NCI-H524 (cell line): ENCODE data around the gene BRMS1.
A peak's percentile ranks its signal among the peaks of the same experiment; 100 is the strongest.

Experiments
- DNase-seq, 2 experiments: peaks; one replicate each; lab custom pipeline; 2025; lab: John Stamatoyannopoulos, UW

Gene BRMS1

DNA sequence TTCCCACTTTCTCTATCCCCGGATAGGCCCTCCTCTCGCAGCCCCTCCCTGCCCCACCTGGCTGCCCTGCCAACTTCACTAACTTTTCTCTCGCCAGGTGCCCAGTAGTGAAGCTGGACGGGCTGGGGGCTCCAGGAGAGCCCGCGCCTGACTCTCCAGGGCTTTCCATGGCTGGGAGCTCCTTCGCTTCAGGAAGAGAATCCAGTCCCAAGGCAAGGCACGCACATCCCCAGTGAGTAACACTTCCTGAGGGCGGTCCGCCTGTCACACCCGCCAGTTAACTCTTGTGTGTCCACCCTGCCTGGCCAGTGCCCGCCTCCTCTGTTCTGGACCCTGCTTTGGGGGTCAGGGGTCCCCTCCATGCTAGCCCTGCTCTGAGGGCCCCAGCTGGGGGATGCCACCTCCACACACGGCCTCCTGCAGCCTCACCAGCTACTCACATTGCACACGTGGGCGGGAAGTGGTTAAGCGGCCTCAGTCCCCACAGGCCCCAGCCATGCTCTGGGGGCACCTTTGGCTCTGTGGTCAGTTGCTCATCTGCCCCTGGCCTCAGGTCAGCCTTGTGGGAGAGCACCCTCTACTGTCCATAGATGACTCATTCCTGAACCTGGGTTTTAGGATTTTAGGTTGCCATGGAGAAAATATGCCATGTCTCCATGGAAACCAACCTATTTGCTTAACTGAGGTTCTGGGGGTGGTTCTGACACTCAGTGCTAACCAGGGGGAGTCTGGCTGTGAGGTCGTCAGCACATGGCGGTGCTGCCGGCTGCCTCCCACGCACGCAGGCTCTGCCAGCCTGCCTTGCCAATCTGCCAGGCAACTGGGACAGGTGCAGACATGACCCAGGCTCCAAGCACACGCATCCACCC, 8.4 kb downstream of the BRMS1 start, which contains the start of gene RIN1:
RIN1 (minus strand) TSS at position 201 of the 869 bp plus-strand sequence; CDS start at position 169, 32 bp downstream.
- peak; percentile 84 to 93 for DNase-seq

DNA sequence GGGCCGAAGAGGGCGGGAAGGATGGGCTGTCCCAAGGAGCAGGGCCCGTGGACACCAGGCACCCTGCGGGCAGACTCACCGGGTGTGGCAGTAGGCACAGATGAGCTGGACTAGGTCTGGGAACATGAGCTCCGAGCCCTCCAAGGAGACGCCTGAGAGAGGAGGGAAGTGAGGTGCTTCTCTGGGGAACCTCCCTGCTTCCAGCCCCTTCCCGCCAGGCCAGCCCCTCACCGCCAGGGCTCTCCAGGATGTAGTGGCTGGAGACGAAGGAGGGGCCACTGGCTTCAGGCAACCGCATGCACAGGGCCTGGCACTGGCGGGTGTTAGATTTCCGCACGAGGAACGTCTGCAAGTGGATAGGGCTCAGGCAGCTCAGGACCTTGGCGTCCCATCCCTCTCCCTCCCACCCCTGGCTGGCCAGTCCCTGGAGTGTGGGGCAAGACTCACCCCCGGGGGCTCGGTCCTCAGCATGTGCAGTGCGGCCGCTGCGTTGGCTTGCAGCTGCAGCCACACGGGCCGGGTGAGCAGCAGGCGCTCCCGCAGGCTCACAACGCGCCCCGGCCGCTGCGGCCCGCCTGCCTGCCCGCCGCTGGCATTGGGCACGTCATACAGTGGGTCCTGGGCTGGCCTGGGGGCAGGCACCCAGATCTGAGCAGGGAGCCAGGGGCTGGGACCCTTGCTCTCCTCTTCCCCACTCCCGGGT, 9.2 kb downstream of the BRMS1 start:
- DNase-seq: no peak

DNA sequence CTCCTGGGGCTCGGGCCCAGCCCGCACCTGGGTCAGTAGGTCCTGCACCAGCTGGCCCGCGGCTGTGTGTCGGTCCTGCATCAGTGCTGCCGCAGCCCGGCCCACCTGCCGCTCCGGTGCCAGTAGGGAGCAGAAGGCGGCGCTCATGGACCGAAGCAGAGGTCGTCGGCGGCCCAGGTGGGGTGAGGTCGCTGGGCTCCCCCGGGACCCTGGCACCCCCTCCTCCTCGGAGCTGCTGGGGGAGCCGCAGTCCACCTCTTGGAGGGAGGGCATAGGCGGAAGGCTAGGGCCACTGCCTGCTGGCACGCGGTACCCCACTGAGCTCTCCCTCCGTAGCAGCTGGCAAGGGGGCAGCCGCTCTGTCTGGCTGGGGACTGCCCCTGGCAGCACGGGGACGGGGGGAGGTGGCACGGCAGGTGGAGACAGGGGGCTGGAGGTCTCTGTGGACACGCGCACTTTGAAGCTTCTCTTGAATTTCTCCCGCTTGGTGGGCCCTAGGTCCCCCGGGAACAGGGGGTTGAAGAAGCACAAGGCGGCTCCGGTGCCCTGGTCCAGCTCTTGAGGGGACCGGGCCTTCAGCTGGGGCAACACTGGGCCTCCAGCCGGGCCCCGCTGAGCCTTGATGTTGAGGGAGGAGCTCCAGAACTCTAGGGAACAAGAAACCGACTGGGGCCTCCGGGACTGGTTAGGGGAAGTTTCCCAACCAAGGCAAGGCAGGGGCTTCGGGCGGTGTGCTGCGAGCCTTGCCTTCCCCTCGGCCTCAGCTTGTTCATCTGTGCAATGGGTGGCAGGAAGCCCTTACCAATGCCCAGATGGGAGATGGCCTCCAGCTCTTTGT, 10.1 kb downstream of the BRMS1 start:
- DNase-seq: peak; percentile 39 to 60

DNA sequence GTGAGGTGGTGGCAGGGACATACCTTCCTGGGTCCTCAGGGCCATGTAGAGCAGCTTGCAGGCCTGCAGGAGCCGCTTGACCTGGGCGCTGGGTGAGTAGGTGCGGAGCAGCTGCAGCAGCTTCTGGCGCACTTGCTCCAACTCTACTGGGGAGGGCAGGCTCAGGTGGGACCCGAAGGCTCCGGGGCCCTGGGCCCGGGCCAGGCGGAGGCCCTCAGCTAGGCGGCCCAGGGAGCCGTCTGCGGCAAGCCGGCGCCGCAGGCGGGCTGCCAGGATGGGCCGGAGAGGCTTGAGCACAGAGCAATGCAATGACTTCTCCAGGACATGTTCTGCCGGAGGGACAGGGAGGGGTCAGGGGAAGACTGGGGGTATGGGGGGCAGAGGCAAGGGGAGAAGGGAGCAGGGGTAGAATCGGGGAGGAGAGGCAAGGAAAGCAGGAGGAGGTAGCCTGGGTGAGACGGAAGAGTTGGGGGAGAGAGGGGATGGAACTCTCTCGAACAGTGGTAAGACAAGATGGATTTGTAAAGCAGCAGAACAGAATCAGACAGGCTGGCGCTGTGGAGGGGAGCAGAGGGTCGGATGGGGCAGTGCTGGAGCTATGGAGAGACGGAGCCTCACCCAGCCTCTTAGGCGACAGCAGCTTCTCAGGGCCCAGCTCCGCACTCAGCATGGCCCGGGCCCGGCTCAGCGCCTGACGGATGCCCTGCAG, 10.9 kb downstream of the BRMS1 start:
- DNase-seq: no peak

DNA sequence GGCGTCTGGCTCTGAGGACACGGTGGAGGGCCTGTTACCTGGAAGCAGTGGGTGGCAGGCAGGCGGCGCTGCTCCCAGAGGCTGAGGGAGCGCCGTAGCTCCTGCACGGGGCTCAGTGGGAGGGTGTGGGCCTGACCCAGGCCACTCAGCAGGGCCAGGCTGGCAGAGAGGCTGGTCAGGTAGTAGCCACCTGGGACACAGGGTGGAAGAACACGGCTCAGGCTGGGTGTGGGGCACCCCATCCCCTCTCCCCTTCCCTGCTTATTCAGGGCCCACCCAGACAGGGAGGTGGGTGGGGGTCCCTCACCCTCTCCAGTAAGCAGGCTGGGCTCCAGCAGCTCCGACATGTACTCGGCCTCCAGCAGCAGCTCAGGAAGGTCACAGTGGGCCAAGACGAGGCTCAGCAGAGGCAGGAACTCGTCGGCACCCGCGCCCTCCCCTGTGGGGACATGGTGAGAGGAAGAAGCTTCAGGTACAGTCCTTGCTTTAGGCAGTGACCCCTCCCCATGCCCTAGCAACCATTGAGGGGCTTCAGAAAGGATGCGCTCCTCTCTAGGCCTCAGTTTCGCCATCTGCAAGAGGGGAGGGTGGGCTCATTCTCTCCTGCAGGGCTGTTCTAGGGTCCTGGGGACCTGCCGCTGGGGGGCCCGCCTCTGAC, 11.6 kb downstream of the BRMS1 start:
- DNase-seq: no peak

DNA sequence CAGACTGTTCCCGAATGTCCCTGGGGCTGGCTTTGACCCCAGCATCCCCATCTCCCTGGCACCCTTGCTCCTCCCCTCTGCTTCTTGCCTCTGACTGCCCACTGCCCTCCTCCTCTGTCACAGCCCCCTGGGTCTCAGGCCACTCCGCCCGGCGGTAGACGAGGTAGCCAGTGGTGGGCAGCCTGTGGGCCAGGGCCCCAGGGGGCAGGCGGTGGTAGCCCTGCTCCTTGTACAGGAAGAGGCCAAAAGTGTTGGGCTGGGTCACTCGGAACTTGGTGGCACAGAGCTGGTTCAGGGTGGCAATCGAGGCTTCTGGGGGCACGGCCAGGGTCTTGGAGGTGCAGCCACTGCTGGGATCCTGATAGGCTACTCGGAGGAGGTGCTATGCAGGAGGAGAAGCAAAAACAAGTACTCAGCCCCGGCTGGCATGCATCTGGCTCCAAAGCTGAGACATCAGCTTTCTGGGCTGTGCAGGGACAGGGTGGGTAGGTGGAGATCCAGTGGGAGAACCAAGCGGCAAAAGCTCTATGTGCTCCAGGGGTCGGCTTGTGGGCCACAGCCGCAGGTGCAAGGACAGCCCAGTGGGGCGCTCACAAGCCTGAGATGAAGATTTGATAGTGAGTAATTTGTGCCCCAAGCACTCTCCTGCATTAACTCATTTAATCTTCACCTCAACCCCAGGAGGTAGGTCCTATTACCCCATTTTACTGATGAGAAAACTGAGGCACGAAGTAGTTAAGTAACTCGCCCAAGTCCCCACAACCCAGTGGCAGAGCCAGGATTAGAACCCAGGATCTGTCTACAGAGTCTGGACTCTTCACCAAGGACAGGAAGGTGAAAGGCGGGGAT, 12.3 kb downstream of the BRMS1 start:
- DNase-seq: no peak

DNA sequence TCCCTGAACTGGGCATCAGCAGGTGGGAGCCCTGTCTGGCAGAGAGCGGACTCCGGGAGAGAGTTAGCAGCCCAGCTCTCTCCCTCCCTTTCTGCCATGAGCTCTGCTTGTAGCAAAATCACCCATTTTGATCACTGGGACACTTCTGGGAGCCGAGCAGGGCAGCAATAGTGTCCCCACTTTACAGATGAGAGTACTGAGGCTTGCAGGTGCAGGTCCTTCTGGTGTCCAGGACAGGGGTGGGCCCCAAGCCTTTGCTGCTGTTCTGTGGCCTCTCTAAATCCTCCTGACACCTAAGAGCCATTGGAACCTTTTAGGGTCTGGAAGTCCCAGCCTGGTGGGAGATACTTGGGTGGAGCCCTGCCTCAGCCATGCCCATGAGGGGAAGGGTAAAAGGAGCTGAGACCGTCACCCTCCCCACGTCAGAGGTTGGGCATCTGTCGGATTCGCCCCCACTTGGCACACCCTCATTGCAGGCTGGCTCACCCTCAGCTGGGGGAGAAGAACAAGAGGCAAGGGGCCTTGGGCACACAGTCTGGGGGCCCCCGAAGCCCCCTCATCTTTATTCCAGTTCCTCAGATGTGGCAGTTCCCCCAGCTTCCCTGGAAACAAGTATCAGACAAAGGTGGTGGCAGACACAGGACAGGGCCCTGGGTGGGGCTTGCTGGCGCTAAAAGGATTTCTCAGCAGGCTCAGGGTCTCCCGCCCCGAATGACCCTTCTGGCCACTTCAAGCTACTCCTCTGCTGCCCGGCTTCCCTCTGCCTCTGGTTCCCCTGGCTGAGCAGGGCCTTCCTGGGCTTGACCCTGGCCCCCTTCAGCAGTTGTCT, 13.1 kb downstream of the BRMS1 start:
- DNase-seq: no peak

DNA sequence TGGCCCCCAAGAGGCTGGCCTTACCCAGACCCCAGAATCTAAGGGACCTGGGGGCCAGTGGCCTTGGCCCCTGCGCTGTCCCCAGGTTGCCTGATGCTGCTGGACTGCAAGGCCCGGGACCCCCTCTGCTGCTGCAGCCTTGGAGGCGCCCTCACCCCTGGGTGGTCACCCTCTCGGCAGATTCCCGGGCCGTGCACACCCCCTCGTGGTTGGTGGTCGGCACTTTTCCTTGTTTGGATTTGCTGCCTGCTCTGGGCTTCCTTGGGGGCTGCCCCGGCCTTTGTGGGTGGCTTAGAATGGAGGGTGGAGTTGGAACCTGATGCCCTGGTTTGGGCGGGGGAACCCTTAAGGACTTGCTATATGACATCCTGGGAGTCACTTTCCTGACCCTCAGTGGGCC, 14.0 kb downstream of the BRMS1 start:
- no peak for DNase-seq

DNA sequence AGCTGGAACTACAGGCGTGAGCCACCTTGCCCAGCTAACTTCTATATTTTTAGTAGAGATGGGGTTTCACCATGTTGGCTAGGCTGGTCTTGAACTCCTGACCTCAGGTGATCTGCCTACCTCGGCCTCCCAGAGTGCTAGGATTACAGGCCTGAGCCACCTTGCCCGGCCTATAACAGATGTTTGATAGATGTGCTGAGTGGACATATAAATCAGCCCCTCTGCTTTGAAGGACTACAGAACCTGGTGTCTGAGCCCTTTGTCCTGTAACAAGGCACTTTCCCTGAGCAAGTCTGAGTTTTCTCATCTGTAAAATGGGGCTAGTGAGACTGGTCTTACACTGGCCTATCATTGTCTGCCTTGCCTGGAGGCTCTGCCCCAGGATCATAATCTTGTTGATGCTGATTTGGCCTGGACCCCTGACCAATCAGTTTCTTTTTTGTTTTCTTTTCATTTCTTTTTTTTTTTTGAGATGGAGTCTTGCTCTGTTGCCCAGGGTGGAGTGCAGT, 15.7 kb downstream of the BRMS1 start:
- no peak for DNase-seq

DNA sequence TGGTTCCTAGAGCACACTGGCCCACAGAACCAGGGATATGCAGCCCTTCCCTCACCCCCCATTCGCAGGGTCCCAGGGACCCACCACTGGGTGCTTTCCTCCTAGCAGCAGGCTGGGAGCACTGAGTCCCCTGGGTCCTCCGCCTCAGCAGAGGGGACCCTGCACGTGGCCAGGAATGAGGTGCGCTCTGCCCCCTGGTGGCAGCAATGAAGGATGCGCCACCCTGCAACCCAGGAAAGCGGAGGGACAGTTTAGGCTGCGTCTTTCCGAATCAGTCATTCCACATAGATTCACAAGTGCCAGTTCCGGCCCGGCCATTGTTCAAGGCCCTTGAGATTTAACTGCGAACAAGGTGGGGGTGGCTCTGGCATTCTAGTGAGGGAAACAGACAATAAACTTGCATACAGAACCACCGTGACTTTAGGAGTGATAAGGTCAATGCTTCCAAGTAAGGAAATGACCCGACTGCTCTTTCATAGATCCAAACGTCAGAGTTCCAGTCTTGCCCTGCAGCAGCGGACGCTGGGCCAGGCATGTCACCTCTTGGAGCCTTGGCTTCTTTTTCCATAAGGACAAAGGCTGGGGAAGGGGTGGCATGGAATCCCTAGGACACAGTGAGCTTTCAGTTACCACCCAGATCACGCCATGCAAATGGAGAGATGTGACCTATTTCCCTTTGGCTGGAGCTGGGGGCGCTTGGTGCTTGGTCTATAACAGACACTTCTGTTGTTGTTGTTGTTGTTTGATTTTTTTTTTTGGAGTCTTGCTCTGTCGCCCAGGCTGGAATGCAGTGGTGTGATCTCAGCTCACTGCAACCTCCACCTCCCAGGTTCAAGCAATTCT, 16.4 kb downstream of the BRMS1 start:
- DNase-seq: peak; percentile 23 to 72

DNA sequence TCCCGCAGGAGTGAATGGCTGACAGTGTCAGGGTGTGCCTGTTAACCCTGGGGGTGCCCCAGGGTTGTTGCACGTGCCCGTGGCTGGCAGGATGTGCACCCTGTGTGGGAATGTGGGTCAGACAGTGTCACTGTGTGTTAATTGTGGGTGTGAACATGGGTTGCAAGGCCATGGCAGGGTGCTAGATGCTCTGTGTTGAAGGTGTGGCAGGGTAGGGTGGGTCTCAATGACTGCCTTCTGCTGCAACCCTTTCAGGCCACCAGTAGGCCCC, 16.9 kb downstream of the BRMS1 start:
- DNase-seq: no peak

DNA sequence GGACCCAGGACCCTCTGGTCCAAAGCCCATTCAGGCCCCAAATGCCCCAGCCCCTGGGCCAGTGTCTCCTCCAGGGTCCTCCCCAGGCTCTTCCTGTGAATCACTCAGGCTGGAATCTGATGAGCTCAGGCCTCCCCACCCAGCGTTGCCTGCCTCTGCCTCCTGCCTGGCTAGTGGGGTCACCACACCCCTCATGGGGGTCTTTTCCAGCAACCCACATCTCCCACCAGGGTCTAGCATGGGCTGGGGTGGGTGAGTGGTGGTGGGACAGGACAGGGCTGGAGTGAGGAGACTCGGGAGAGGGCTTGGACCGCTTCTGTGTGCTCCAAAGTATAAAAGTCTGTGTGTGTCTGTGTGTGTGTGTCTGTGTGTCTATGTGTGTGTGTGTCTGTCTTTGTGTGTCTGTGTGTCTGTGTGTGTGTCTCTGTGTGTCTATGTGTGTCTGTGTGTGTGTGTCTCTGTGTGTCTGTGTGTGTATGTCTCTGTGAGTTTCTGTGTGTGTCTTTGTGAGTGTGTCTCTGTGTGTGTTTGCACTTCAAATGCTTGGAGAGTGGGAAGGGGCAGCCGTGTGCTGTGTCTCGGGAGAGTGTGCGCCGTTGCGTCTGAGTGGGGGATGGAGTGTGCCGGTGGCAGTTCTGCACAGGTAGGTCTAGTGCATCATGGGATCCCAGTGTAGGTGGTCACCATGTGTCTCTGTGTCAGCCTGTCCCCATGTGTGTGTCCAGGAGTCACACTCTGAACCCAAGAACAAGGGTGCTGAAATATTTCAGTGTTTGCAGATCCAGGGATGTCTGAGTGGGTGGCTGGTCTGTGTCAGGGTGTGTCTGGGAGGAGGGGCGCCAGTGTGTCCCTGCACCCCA, 17.5 kb downstream of the BRMS1 start:
- no peak for DNase-seq

DNA sequence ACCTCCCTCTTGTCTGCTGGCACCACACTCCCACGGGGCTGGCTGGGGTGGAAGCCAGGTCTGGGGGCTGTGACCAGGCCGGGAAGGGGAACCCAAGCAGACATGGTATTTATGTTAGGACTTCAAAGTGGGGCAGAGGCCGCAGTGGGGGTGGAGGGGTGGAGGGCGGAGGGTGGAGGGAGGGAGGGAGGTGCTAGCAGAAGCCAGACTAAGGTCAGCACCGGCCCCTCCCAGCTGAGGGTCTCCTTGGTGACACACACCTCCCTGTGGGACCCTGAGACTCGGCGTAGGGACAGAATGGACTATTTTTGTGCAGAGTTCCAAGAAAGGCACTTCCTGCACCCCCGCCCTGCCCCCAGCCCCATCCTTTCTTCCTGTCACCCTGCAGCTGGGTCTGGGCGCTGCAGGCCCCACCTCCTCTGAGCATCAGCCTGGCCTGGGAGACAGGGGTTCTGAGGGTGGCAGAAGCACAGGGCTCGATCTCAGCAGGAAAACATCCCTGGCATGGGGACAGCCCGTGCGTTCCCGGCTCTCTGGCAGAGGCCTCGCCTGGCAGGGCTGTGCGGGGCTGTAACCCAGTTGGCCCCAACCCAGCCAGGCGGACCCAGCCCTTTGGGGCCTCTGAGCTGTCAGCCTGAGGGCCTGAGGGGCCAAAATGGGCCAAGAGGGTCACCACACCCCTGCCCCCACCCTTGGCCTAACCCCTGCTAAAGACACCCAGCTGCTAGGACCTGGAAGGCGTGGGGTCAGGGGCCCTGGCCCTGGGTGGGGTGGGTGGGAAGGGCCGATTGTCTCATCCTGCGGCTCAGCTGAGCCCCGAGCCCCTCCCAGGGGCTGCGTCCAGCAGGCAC, 18.4 kb downstream of the BRMS1 start:
- DNase-seq: no peak

DNA sequence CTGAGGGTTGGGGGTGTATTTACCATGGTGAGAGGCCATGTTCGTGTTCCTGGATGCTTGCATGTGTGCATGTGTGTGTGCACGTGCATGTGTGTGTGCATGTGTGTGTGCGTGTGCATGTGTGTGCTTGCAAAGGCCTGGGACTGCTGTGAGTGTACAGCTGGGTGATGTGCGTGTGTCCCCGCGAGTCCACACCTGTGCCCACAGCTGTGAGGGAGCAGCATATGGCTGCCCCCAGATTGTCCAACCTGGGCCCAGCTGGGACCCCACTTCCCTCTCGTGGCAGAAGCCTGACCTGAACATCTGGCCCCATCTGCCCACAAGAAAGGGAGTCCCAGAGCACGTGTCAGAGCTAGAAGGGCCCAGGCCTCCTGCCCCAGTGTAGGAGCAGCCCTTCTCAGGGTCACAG, 19.6 kb downstream of the BRMS1 start:
- DNase-seq: peak; percentile 75 to 90

DNA sequence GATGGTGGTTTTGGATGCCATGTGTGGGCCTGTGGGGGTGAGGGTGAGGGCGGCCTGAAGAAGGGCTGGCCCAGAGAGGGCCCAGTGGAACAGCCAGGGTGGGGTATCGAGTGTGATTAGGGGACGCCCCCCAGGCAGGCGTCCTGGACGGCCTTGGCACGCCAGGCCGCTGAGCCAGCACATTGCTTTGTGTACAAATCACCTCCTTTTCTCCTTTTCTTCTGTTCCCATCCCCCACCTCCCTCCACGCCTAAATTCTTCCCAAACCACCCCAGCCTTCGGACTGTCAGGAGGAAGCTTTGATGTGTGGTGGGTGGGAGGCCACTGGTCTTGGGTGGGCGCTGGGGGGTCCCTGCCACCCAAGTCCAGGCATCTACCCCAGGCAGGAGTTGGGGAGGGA, 20.2 kb downstream of the BRMS1 start:
- no peak for DNase-seq

DNA sequence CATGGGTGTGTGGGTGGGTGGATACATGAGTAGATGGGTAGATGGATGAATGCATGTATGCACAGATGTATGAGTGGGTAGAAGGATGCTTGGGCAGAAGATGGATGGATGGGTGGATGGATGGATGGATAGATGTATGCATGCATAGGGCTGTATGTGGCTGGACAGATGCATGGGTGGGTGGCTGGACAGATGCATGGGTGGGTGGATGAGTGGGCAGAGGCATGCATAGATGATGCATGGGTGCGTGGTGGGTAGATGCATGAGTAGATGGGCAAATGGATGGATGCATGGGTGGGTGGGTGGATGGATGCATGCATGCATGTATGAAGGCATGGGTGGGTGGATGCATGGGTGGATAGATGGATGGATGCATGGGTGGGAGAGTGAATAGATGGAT, 21.2 kb downstream of the BRMS1 start:
- DNase-seq: no peak
